ENCODE measurements around the gene TPPP3. TPM values are rescaled to one million over a fixed set of nuclear protein-coding genes. Genes with fewer than 3 reads are reported as not detected.

TPPP3 gene
- total and polyA plus RNA-seq, 8 donors: 79.2 to 403 (median 335) TPM

- no peak overlapping the region for H3K27ac ChIP-seq
- no peaks in the 10 kb centered on the region for H3K9me3 ChIP-seq
- DNase-seq (peak in 1 of 4 donors; percentile 75), ATAC-seq (peak; percentile 3)
- H3K27me3 ChIP-seq: peaks cover 0 to 30% of the 10 kb centered on the region in 2 donors
- no peak overlapping the region for H3K4me3 ChIP-seq
- no peak for TF ChIP-seq CTCF (IDR thresholded peaks at IDR 0.05)
- H3K4me1 ChIP-seq: peaks cover 13 to 59% of the 10 kb centered on the region in 2 donors
- no peaks in the 10 kb centered on the region for H3K36me3 ChIP-seq
- intact Hi-C loops (cut with DNase I): no loop called here
Measured at GRCh38 chr16:67389911-67390815, 3.1 kb downstream of the TPPP3 start.

GRCh38 chr16:67388591-67388990 is 4.7 kb downstream of the TPPP3 start:
- TF ChIP-seq CTCF (IDR thresholded peaks at IDR 0.05): no peak
- Histone ChIP-seq H3K27me3 (peaks cover 0 to 14% of the 10 kb centered on the region in 2 donors), H3K4me1 (peaks cover 8 to 43% of the 10 kb centered on the region in 2 donors), H3K27ac (no peak overlapping the region), H3K4me3 (no peak overlapping the region), H3K9me3 (no peaks in the 10 kb centered on the region), H3K36me3 (no peaks in the 10 kb centered on the region)
- ATAC-seq (no peak), DNase-seq (no peak)
- intact Hi-C loops (cut with DNase I): no loop called here

DNA sequence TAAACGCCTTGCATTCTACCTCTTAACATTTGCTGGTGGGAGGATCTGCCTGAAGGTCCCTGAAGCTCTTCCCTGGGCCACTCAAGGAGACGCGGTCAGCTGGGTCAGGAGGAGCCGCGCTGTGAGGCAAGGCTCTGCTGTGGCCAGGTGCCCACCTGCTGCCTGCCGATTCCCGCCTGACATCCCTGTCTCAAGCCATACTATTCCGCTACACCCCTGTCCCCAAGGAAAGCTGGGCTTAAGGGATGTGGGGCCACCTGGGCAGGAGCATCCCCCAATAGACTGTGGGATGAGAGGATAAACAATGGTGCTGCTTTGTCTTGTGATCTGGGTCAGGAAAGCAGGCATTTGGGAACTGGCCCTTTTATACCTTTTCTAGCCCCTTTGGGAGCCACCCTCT is 5.1 kb downstream of the TPPP3 start:
- no peaks in the 10 kb centered on the region for H3K36me3 ChIP-seq
- no peak for DNase-seq
- no peak overlapping the region for H3K27ac ChIP-seq
- H3K27me3 ChIP-seq: peaks cover 0 to 10% of the 10 kb centered on the region in 2 donors
- no peak for ATAC-seq
- H3K4me1 ChIP-seq: peaks cover 8 to 39% of the 10 kb centered on the region in 2 donors
- H3K4me3 ChIP-seq: no peak overlapping the region
- intact Hi-C loops (cut with DNase I): no loop called here
- no peaks in the 10 kb centered on the region for H3K9me3 ChIP-seq
- no peak for TF ChIP-seq CTCF (IDR thresholded peaks at IDR 0.05)

- H3K27me3 ChIP-seq: peaks cover 0 to 4% of the 10 kb centered on the region in 2 donors
- ATAC-seq (no peak), DNase-seq (no peak)
- intact Hi-C loops (cut with DNase I): no loop called here
- H3K4me3 ChIP-seq: no peak overlapping the region
- H3K36me3 ChIP-seq: no peaks in the 10 kb centered on the region
- no peak overlapping the region for H3K27ac ChIP-seq
- peaks cover 3 to 33% of the 10 kb centered on the region in 2 donors for H3K4me1 ChIP-seq
- no peak for TF ChIP-seq CTCF (IDR thresholded peaks at IDR 0.05)
- H3K9me3 ChIP-seq: no peaks in the 10 kb centered on the region
Measured at GRCh38 chr16:67387479-67388079, 5.7 kb downstream of the TPPP3 start.

DNA sequence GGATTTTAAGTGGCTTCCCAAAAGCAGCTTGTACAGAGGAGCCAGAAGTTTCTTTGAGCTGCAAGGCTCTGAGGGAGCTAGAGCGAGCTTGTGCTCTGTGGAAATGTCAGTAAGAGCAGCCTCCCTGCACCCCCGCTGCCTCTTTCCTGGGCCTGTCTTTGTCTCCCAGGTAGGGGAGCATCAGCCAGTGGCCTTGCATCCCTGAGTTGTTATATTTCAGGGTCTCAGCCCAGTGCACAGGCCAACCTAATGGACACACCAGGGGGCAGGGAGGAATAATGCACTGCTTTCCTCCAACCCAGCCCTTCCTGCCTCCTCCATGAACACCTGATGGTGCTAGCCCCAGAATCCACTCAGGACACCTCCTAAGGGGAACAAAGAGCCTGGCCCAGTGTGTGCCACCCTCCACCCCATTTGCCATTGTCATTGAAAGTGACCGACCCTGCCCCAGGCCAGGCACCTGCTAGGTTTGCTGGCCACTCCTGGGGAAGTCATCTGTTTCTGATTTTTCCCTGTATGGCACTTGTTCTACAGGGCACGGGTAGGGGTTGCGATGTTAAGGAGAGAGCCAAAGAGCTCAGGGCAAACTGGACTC is 6.3 kb downstream of the TPPP3 start:
- H3K27ac ChIP-seq: no peak overlapping the region
- TF ChIP-seq CTCF (IDR thresholded peaks at IDR 0.05): no peak
- DNase-seq (no peak), ATAC-seq (no peak)
- no peaks in the 10 kb centered on the region for H3K27me3 ChIP-seq
- intact Hi-C loops (cut with DNase I): no loop called here
- H3K4me1 ChIP-seq: peaks cover 2 to 27% of the 10 kb centered on the region in 2 donors
- H3K4me3 ChIP-seq: no peak overlapping the region
- H3K9me3 ChIP-seq: no peaks in the 10 kb centered on the region
- no peaks in the 10 kb centered on the region for H3K36me3 ChIP-seq
